ENCODE data around the gene FPR3. TPM values are rescaled to one million over a fixed set of nuclear protein-coding genes. Genes with fewer than 3 reads are reported as not detected.

Gene FPR3
- total RNA-seq, 1 donor from 2014 or later: not detected

DNA sequence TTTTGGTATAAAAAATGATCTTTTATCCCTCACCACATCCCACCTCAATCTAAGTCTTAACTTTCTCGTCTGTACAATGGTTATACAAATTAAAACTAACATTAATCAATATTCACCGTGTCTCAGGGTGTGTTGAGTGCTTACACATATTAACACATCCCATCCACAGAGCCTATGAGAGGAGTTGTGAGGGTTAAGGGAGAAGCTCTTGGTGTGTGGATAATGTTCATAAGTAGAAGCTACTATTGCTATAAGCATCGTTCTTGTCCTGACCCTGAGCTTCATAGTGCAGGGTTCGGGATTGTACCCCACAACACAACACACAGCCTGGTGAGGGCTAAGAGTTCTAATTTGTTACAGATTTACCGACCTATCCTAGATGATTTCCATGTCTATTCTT, 2.5 kb downstream of the FPR3 start:
- no peaks in the 10 kb centered on the region for H3K27me3 Mint-ChIP-seq (ENCODE audit: low read depth)
- H3K4me3 Mint-ChIP-seq (ENCODE audit: unreplicated experiment): no peak overlapping the region
- H3K36me3 Mint-ChIP-seq (ENCODE audit: low read depth): no peaks in the 10 kb centered on the region
- peaks cover 17% of the 10 kb centered on the region for H3K4me1 Mint-ChIP-seq (ENCODE audit: low read depth)
- DNase-seq (ENCODE audit: low spot score): no peak
- TF ChIP-seq, protein P1, sequence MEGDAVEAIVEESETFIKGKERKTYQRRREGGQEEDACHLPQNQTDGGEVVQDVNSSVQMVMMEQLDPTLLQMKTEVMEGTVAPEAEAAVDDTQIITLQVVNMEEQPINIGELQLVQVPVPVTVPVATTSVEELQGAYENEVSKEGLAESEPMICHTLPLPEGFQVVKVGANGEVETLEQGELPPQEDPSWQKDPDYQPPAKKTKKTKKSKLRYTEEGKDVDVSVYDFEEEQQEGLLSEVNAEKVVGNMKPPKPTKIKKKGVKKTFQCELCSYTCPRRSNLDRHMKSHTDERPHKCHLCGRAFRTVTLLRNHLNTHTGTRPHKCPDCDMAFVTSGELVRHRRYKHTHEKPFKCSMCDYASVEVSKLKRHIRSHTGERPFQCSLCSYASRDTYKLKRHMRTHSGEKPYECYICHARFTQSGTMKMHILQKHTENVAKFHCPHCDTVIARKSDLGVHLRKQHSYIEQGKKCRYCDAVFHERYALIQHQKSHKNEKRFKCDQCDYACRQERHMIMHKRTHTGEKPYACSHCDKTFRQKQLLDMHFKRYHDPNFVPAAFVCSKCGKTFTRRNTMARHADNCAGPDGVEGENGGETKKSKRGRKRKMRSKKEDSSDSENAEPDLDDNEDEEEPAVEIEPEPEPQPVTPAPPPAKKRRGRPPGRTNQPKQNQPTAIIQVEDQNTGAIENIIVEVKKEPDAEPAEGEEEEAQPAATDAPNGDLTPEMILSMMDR (IDR thresholded peaks at IDR 0.05): no peak
- peaks cover 15% of the 10 kb centered on the region for H3K9me3 Mint-ChIP-seq (ENCODE audit: low read depth)
- no peak overlapping the region for H3K27ac Mint-ChIP-seq (ENCODE audit: unreplicated experiment)

DNA sequence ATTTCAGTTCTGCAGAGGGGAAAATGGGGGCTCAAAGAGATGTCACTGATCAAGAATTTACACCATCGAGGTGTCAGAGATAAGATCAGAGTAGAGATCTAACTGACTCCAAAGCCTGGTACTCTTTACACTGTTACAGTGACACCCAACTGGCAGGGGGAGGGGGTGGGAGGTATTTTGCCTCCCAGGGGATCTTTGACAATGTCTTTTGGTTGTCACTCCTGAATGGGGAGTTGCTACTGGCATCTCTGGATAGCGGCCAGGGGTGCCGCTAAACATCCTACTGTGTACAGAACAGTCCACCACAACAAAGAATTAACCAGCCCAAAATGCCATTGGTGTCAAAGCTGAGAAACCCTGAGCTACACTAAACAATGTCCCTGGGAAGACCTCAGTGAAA, 3.1 kb downstream of the FPR3 start:
- TF ChIP-seq, protein P1 (IDR thresholded peaks at IDR 0.05): no peak
- Mint-ChIP-seq H3K27me3 (ENCODE audit: low read depth) (no peaks in the 10 kb centered on the region), H3K9me3 (ENCODE audit: low read depth) (peaks cover 15% of the 10 kb centered on the region), H3K36me3 (ENCODE audit: low read depth) (no peaks in the 10 kb centered on the region), H3K27ac (ENCODE audit: unreplicated experiment) (no peak overlapping the region), H3K4me3 (ENCODE audit: unreplicated experiment) (no peak overlapping the region), H3K4me1 (ENCODE audit: low read depth) (peaks cover 17% of the 10 kb centered on the region)
- DNase-seq (ENCODE audit: low spot score): no peak

DNA sequence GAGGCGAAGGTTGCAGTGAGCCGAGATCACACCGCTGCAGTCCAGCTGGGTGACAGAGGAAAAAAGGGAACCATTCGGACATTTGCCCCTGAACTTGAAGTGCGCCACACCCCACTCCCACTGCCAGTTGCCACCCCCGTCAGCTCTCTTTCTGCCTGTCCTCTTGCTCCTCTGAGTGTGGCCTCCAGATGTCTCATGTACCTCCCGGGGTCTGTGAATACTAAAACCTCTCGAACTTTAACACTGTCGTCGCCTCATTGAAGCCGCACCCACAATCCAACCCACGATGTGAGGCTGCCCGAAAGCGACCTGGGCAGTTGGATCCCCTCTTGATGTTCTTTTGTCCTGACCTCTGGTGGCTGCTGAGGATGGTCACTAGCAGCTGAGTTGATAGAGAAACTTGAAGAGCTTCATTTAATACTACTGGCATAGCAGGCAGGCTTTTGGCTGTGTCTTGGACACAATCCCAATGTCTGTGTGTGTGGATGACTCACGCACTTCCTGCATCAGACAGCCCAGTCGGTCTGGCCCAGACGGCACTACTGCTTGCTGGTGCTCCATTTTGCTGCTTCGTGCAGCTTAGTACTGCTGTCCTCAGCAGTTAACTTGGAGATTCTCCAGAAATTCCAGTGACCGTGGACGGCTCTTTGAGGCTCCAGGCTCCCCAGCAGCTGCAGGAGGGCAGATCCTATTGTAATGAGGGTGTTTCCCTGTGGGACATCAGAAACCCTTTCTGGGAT, 4.2 kb downstream of the FPR3 start:
- Mint-ChIP-seq H3K4me1 (ENCODE audit: low read depth) (peaks cover 17% of the 10 kb centered on the region), H3K36me3 (ENCODE audit: low read depth) (no peaks in the 10 kb centered on the region), H3K27me3 (ENCODE audit: low read depth) (no peaks in the 10 kb centered on the region), H3K4me3 (ENCODE audit: unreplicated experiment) (no peak overlapping the region), H3K9me3 (ENCODE audit: low read depth) (peaks cover 20% of the 10 kb centered on the region), H3K27ac (ENCODE audit: unreplicated experiment) (peak overlapping the region; percentile 0)
- no peak for DNase-seq (ENCODE audit: low spot score)
- TF ChIP-seq, protein P1 (IDR thresholded peaks at IDR 0.05): peak; percentile 16

DNA sequence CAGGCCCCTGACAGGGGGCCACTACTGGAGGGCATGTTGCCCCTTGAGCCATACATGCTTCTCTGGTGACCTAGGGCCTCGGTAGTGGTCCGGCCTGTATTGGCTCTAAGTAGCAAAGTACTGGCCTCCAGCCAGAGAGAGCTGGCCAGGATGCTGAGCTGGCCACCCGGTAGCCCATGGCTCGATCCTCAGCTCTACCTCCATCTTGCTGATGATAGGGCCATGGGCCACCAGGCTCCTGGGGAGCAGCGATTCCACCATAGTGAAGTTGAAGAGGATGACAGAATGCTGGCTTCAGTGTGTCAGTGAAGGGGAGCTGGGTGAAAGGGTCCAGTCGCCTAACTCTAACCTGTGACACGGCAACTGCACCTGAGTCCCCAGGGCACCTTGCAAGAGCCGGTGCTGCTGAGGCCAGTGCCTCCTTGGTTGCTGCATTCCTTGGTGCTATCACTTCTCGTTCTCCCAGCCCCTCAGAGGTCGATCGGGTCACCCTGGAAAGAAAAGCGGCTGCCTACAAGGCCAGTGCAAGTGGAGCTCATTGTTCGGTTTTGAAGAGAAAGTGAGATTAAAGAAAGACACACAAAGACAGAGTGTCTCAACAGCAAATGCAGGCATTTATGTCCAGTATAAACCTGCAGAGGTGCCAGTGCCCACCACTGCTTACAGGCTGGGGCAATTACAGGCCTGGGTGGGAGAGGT, 5.0 kb downstream of the FPR3 start:
- TF ChIP-seq, protein P1 (IDR thresholded peaks at IDR 0.05): no peak
- peak overlapping the region; percentile 28 for H3K27ac Mint-ChIP-seq (ENCODE audit: unreplicated experiment)
- no peaks in the 10 kb centered on the region for H3K36me3 Mint-ChIP-seq (ENCODE audit: low read depth)
- H3K4me1 Mint-ChIP-seq (ENCODE audit: low read depth): peaks cover 17% of the 10 kb centered on the region
- H3K9me3 Mint-ChIP-seq (ENCODE audit: low read depth): peaks cover 23% of the 10 kb centered on the region
- DNase-seq (ENCODE audit: low spot score): no peak
- H3K4me3 Mint-ChIP-seq (ENCODE audit: unreplicated experiment): no peak overlapping the region
- H3K27me3 Mint-ChIP-seq (ENCODE audit: low read depth): no peaks in the 10 kb centered on the region

DNA sequence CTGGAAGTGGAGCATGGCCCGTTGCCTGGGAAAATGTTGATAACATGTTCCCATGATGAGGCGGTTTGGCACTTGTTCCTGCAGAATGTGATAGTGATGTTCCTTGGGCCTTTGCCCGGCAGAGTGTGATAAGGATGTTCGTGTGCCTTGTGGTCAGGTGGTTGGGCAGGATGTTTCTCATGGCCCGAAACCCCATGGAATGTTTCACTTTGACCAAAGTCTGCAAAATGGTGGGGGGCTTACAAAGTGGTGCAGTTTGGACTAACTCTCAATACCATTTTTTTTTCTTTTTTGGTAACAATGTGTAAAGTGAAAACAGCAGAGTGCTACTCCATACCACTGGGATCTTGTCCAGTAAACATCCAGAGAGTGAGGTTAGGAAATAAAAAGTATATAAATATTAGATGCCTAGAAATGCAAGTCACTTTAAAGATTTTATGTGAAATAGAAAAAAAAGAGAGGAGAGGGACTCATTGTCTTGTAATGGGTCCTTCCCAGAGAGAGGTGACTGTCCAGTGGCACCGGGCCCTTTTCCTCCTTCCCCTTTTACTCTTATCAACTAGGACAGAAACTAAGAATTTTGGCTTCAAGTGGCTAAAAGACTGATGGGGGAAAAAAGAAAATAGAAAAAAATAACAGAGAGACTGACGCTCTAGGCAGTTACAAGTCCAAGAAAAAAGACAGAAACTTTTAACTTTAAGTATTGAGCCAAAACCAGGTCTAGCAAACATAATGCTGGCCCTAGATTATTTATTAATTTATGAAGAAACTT, 5.7 kb downstream of the FPR3 start:
- TF ChIP-seq, protein P1 (IDR thresholded peaks at IDR 0.05): no peak
- Mint-ChIP-seq H3K4me1 (ENCODE audit: low read depth) (peaks cover 17% of the 10 kb centered on the region), H3K36me3 (ENCODE audit: low read depth) (no peaks in the 10 kb centered on the region), H3K9me3 (ENCODE audit: low read depth) (peaks cover 23% of the 10 kb centered on the region), H3K4me3 (ENCODE audit: unreplicated experiment) (no peak overlapping the region), H3K27ac (ENCODE audit: unreplicated experiment) (no peak overlapping the region), H3K27me3 (ENCODE audit: low read depth) (no peaks in the 10 kb centered on the region)
- DNase-seq (ENCODE audit: low spot score): no peak

Data from chondrocyte (in vitro differentiated cells).